ENCODE measurements around the gene POLG. TPM values are rescaled to one million over a fixed set of nuclear protein-coding genes. Genes with fewer than 3 reads are reported as not detected.
"Not testable (repeated sequence)": the region's sequence is repeated elsewhere in the genome, so short reads cannot be mapped to it uniquely, and the experiment has no call there.

POLG gene
- total RNA-seq, 1 donor from 2014 or later, result 116 TPM

DNA sequence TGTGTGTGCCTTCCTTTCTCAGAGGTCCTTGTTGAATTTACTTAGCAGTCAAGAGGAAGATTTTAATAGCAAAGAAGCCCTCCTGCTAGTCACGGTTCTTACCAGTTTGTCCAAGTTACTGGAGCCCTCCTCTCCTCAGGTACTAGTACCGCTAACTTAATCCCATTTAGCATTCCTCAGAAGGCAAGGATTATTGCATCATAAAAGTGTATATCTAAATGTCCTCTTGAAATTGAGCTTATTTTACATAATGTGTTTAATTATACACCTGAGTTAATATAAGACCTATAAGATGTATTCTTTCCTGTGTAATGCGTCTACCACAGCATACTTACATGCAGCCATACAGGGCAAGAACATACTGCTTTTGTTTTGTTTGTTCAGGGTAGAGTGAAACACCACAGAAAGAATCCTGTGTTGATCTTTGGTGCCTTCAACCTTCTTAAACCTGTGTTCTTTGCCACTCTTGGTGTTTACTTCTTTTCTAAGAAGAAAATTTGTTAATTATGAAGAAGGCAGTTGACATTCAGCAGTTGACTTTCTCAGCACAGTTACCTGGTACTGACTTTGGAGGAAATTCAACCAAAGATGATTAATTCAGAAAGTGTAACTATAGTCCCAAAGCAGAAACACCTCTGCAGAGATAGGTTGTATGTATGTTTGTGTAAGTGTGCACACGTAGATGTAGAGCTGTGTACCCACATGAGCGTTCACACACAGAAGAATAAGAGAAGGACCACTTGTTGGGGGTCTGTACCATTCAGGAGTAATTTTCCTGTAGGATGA, 33.1 kb downstream of the POLG start:
- H3K27ac Mint-ChIP-seq, result peak overlapping the region; percentile 88

GRCh38 chr15:89299896-89300295, 34.7 kb downstream of the POLG start:
- Mint-ChIP-seq H3K4me1 (ENCODE audit: low read depth) (peaks cover 58% of the 10 kb centered on the region), H3K27ac (no peak overlapping the region), H3K9me3 (peaks cover 4% of the 10 kb centered on the region), H3K4me3 (no peak overlapping the region), H3K36me3 (ENCODE audit: low read depth) (peaks cover 54% of the 10 kb centered on the region), H3K27me3 (ENCODE audit: insufficient read depth) (no peaks in the 10 kb centered on the region)
- intact Hi-C loops (cut with micrococcal nuclease), result loop anchor here (2.0 to 5.0 kb wide), 2 partner anchors 32 to 55 kb away; partner anchors contain the start of gene POLG
- DNase-seq (ENCODE audit: low spot score), result no peak

More for the DNA sequence above, 33.1 kb downstream of the POLG start:
- intact Hi-C loops (cut with micrococcal nuclease), result loop anchor here (1.0 to 2.0 kb wide), 2 partner anchors 57 to 94 kb away; no protein-coding TSS in a partner anchor
- H3K9me3 Mint-ChIP-seq, result peaks cover 4% of the 10 kb centered on the region
- DNase-seq (ENCODE audit: low spot score), result no peak
- peak overlapping the region; percentile 20 for H3K4me3 Mint-ChIP-seq
- H3K4me1 Mint-ChIP-seq (ENCODE audit: low read depth), result peaks cover 58% of the 10 kb centered on the region
- no peaks in the 10 kb centered on the region for H3K27me3 Mint-ChIP-seq (ENCODE audit: insufficient read depth)
- H3K36me3 Mint-ChIP-seq (ENCODE audit: low read depth), result peaks cover 58% of the 10 kb centered on the region

- Mint-ChIP-seq H3K27me3 (ENCODE audit: insufficient read depth) (no peaks in the 10 kb centered on the region), H3K4me3 (no peak overlapping the region), H3K27ac (no peak overlapping the region), H3K36me3 (ENCODE audit: low read depth) (peaks cover 50% of the 10 kb centered on the region), H3K4me1 (ENCODE audit: low read depth) (peaks cover 4% of the 10 kb centered on the region), H3K9me3 (no peaks in the 10 kb centered on the region)
- intact Hi-C loops (cut with micrococcal nuclease), result no loop called here
- DNase-seq (ENCODE audit: low spot score), result no peak
These were observed 41.6 kb downstream of the POLG start for GRCh38 chr15:89293012-89293411.

- Mint-ChIP-seq H3K4me1 (ENCODE audit: low read depth) (no peaks in the 10 kb centered on the region), H3K27ac (no peak overlapping the region), H3K9me3 (no peaks in the 10 kb centered on the region), H3K36me3 (ENCODE audit: low read depth) (peaks cover 52% of the 10 kb centered on the region), H3K27me3 (ENCODE audit: insufficient read depth) (no peaks in the 10 kb centered on the region), H3K4me3 (no peak overlapping the region)
- DNase-seq (ENCODE audit: low spot score), result no peak
- intact Hi-C loops (cut with micrococcal nuclease), result no loop called here
These were observed 42.6 kb downstream of the POLG start for GRCh38 chr15:89291934-89292438.

DNA sequence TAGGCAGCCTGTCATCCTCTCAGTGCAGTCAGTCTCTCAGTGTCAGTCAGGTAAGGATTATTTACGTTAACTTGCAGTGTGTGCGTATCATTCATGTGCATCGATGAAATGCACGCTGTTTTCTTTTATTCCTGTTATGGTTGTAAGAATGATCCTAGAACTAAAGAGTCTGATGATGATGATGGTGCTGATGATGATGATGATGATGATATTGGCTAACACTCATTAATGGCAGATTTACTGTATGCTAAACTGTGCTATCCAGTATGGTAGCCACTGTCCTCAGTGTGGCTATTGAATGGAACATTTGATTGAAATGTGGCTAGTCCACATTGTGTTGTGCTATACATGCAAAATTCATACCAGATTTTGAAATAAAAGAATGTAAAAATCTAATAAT, 51.4 kb downstream of the POLG start:
- H3K9me3 Mint-ChIP-seq, result no peaks in the 10 kb centered on the region
- peaks cover 44% of the 10 kb centered on the region for H3K36me3 Mint-ChIP-seq (ENCODE audit: low read depth)
- H3K27ac Mint-ChIP-seq, result no peak overlapping the region
- no peaks in the 10 kb centered on the region for H3K27me3 Mint-ChIP-seq (ENCODE audit: insufficient read depth)
- intact Hi-C loops (cut with micrococcal nuclease), result no loop called here
- H3K4me3 Mint-ChIP-seq, result no peak overlapping the region
- DNase-seq (ENCODE audit: low spot score), result no peak
- H3K4me1 Mint-ChIP-seq (ENCODE audit: low read depth), result peaks cover 9% of the 10 kb centered on the region

DNA sequence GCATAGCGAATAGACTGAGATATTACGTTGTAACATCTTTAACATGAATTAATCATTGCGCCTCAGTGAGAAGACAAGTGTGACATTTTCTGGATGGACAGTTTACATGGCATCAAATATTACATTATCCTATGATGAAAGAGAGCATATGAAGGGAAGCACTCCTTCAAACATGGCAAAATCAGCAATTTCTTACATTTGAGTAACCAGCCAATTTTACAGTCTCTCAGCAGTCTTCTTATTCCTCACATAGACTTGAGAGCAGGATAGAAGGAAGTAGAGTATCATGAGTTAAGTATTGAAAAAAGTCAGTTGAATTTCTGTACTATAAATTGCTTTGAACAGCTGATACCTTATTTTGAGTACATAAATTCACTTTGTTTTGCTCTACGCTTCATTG, 52.0 kb downstream of the POLG start:
- Mint-ChIP-seq H3K36me3 (ENCODE audit: low read depth) (peaks cover 43% of the 10 kb centered on the region), H3K27me3 (ENCODE audit: insufficient read depth) (no peaks in the 10 kb centered on the region), H3K4me1 (ENCODE audit: low read depth) (peaks cover 9% of the 10 kb centered on the region), H3K9me3 (no peaks in the 10 kb centered on the region), H3K4me3 (no peak overlapping the region), H3K27ac (no peak overlapping the region)
- intact Hi-C loops (cut with micrococcal nuclease), result no loop called here
- no peak for DNase-seq (ENCODE audit: low spot score)

- H3K27me3 Mint-ChIP-seq (ENCODE audit: insufficient read depth), result no peaks in the 10 kb centered on the region
- intact Hi-C loops (cut with micrococcal nuclease), result loop anchor here (5.0 kb wide), 1 partner anchor 71 kb away; no protein-coding TSS in a partner anchor
- no peak overlapping the region for H3K4me3 Mint-ChIP-seq
- DNase-seq (ENCODE audit: low spot score), result no peak
- H3K4me1 Mint-ChIP-seq (ENCODE audit: low read depth), result peaks cover 4% of the 10 kb centered on the region
- H3K9me3 Mint-ChIP-seq, result no peaks in the 10 kb centered on the region
- H3K27ac Mint-ChIP-seq, result no peak overlapping the region
- peaks cover 26% of the 10 kb centered on the region for H3K36me3 Mint-ChIP-seq (ENCODE audit: low read depth)
These were observed 56.3 kb downstream of the POLG start for GRCh38 chr15:89278307-89278706.

DNA sequence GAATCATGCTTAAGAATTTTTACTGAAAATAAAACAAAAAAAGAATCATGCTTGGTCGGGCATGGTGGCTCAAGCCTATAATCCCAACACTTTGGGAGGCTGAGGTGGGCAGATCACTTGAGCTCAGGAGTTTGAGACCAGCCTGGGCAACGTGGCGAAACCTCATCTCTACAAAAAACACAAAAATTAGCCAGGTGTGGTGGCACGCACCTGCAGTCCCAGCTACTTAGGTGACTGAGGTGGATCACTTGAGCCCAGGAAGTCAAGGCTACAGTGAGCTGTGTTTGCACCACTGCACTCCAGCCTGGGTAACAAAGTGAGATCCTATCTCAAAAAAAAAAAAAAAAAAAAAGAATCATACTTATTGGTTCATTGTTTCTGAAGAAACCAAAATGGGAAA, 57.3 kb downstream of the POLG start:
- DNase-seq (ENCODE audit: low spot score); H3K4me1 Mint-ChIP-seq (ENCODE audit: low read depth); H3K27ac Mint-ChIP-seq; H3K27me3 Mint-ChIP-seq (ENCODE audit: insufficient read depth); H3K9me3 Mint-ChIP-seq; H3K4me3 Mint-ChIP-seq: not testable (repeated sequence)
- intact Hi-C loops (cut with micrococcal nuclease), result loop anchor here (5.0 kb wide), 1 partner anchor 70 kb away; no protein-coding TSS in a partner anchor
- peaks cover 19% of the 10 kb centered on the region for H3K36me3 Mint-ChIP-seq (ENCODE audit: low read depth)

Other genes with a start within 250 kb of the POLG start
- gene ABHD2, start 246.4 kb downstream of the POLG start, total RNA-seq, result 66.5 and 66.7 TPM in 2 replicates
- gene RLBP1, start 113.2 kb downstream of the POLG start, total RNA-seq, result not detected in 2 replicates
- gene FANCI, start 90.8 kb downstream of the POLG start, total RNA-seq, result 167 and 172 TPM in 2 replicates
- gene RHCG, start 161.8 kb upstream of the POLG start, total RNA-seq, result not detected in 2 replicates
- gene TICRR, start 240.6 kb upstream of the POLG start, total RNA-seq, result 17.6 and 19.2 TPM in 2 replicates